Measurements from ENCODE around the gene MTHFD1L. TPM values are rescaled to one million over a fixed set of nuclear protein-coding genes. Genes with fewer than 3 reads are reported as not detected.

MTHFD1L gene
- total and polyA plus RNA-seq, 2 experiments from 2014 or later, result 18.2 to 37.9 TPM

- Histone ChIP-seq H3K27me3 (no peaks in the 10 kb centered on the region), H3K27ac (peak overlapping the region; percentile 96), H3K9me3 (ENCODE audit: low read depth) (no peaks in the 10 kb centered on the region), H3K4me3 (no peak overlapping the region), H3K4me1 (ENCODE audit: low read depth) (peaks cover 33% of the 10 kb centered on the region), H3K36me3 (no peaks in the 10 kb centered on the region)
- no peak for TF ChIP-seq CTCF (IDR thresholded peaks at IDR 0.05; ENCODE audit: low read depth, low read length)
- DNase-seq (ENCODE audit: low read depth in 1 of 2, low spot score in 1 of 2), result no peak
Measured at GRCh38 chr6:151088599-151088935, 223.1 kb downstream of the MTHFD1L start.

DNA sequence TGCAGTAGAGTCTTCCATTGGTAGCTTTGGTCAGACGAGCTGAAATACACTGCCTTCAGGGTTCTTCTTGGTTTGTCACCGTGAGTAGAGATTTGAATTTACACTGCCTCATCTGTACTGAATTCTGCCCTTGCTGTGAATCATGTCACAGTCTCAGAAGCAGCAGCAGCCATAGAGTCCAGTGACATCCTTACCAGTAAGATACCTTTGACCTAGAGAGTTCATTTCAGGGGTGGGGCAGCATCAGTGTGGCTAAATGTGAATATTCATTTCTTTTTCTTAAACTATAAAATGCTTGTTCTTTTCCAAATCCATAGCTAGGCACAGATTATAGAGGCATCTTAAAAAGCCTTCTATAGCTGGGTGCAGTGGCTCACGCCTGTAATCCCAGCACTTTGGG, 223.5 kb downstream of the MTHFD1L start:
- Histone ChIP-seq H3K27ac (peak overlapping the region; percentile 96), H3K27me3 (no peaks in the 10 kb centered on the region)

GRCh38 chr6:151089978-151090377, 224.5 kb downstream of the MTHFD1L start:
- no peaks in the 10 kb centered on the region for H3K9me3 ChIP-seq (ENCODE audit: low read depth)
- no peaks in the 10 kb centered on the region for H3K36me3 ChIP-seq
- no peak for DNase-seq (ENCODE audit: low read depth in 1 of 2, low spot score in 1 of 2)
- TF ChIP-seq CTCF (IDR thresholded peaks at IDR 0.05; ENCODE audit: low read depth, low read length), result no peak
- no peaks in the 10 kb centered on the region for H3K27me3 ChIP-seq
- peaks cover 33% of the 10 kb centered on the region for H3K4me1 ChIP-seq (ENCODE audit: low read depth)
- H3K27ac ChIP-seq, result peak overlapping the region; percentile 96
- H3K4me3 ChIP-seq, result no peak overlapping the region

More for the DNA sequence above, 223.5 kb downstream of the MTHFD1L start:
- no peak for DNase-seq (ENCODE audit: low read depth in 1 of 2, low spot score in 1 of 2)
- TF ChIP-seq CTCF (IDR thresholded peaks at IDR 0.05; ENCODE audit: low read depth, low read length), result no peak
- H3K4me3 ChIP-seq, result no peak overlapping the region
- no peaks in the 10 kb centered on the region for H3K9me3 ChIP-seq (ENCODE audit: low read depth)
- H3K4me1 ChIP-seq (ENCODE audit: low read depth), result peaks cover 33% of the 10 kb centered on the region
- no peaks in the 10 kb centered on the region for H3K36me3 ChIP-seq

GRCh38 chr6:151091571-151091970, 226.1 kb downstream of the MTHFD1L start:
- no peak for TF ChIP-seq CTCF (IDR thresholded peaks at IDR 0.05; ENCODE audit: low read depth, low read length)
- Histone ChIP-seq H3K27ac (no peak overlapping the region), H3K27me3 (no peaks in the 10 kb centered on the region), H3K4me3 (no peak overlapping the region), H3K36me3 (no peaks in the 10 kb centered on the region), H3K4me1 (ENCODE audit: low read depth) (peaks cover 38% of the 10 kb centered on the region), H3K9me3 (ENCODE audit: low read depth) (no peaks in the 10 kb centered on the region)
- no peak for DNase-seq (ENCODE audit: low read depth in 1 of 2, low spot score in 1 of 2)

- no peak overlapping the region for H3K4me3 ChIP-seq
- no peaks in the 10 kb centered on the region for H3K9me3 ChIP-seq (ENCODE audit: low read depth)
- no peak for DNase-seq (ENCODE audit: low read depth in 1 of 2, low spot score in 1 of 2)
- H3K36me3 ChIP-seq, result no peaks in the 10 kb centered on the region
- H3K4me1 ChIP-seq (ENCODE audit: low read depth), result peaks cover 36% of the 10 kb centered on the region
- H3K27ac ChIP-seq, result no peak overlapping the region
- H3K27me3 ChIP-seq, result no peaks in the 10 kb centered on the region
- TF ChIP-seq CTCF (IDR thresholded peaks at IDR 0.05; ENCODE audit: low read depth, low read length), result no peak
Measured at GRCh38 chr6:151092591-151092990, 227.1 kb downstream of the MTHFD1L start.

DNA sequence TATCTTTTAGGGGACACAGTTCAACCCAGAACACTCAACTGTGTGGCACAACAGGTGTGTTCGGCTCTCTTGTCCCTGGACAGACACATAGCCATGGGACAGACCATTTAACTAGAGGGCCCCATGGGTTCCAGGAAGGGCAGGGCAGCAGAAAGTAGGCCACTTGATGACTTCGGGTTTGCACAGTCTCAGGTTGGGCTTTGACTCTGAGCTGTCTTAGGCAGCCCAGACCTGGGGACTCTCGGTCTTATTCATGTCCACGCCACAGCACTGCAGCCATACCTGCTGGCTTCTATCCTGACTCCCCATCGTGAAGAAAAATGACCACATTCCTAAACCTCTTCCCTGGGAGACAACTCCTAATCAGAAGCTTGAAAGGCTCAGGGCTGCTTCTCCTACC, 228.2 kb downstream of the MTHFD1L start:
- Histone ChIP-seq H3K36me3 (no peaks in the 10 kb centered on the region), H3K27me3 (no peaks in the 10 kb centered on the region), H3K4me1 (ENCODE audit: low read depth) (peaks cover 25% of the 10 kb centered on the region), H3K9me3 (ENCODE audit: low read depth) (no peaks in the 10 kb centered on the region), H3K4me3 (no peak overlapping the region), H3K27ac (no peak overlapping the region)
- no peak for DNase-seq (ENCODE audit: low read depth in 1 of 2, low spot score in 1 of 2)
- TF ChIP-seq CTCF (IDR thresholded peaks at IDR 0.05; ENCODE audit: low read depth, low read length), result no peak

Data from cardiac muscle cell (in vitro differentiated cells and primary cell).